Measurements from ENCODE around the gene C14orf119. TPM values are rescaled to one million over a fixed set of nuclear protein-coding genes. Genes with fewer than 3 reads are reported as not detected.

Gene C14orf119
- total RNA-seq, 6 experiments from 2014 or later: 10.7 to 22.6 (median 14.1) TPM

DNA sequence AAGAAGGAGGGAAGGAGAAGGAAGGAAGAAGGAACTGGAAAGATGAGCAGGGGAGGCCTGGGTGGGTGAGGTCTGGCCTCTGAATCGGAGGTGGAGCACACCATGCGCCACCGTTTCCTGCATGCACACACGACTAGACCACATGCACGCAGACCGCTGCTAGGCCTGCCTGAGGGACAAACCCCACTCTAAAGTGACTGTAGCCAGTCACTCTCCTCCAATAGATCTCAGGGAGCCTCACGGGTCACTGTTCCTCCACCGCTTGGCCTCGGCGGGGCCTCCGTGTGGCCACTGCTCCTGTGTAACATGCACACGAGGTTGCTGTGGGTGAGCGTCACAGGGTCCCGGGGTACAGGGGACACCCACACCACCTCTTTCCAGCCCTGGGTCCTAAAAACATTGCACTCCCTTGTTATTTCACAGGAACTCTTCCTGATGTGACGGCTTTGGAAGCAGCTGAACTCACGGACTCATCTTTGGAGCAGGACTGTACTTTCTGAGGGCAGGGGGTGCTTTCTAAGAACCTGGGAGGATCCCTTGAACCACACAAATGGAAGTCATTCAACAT lies 41.3 kb downstream of the C14orf119 start:
- no peaks in the 10 kb centered on the region for H3K27me3 ChIP-seq
- H3K27ac ChIP-seq: no peak overlapping the region
- no peaks in the 10 kb centered on the region for H3K4me1 ChIP-seq
- no peaks in the 10 kb centered on the region for H3K36me3 ChIP-seq
- no peak overlapping the region for H3K4me3 ChIP-seq
- TF ChIP-seq, protein P1, sequence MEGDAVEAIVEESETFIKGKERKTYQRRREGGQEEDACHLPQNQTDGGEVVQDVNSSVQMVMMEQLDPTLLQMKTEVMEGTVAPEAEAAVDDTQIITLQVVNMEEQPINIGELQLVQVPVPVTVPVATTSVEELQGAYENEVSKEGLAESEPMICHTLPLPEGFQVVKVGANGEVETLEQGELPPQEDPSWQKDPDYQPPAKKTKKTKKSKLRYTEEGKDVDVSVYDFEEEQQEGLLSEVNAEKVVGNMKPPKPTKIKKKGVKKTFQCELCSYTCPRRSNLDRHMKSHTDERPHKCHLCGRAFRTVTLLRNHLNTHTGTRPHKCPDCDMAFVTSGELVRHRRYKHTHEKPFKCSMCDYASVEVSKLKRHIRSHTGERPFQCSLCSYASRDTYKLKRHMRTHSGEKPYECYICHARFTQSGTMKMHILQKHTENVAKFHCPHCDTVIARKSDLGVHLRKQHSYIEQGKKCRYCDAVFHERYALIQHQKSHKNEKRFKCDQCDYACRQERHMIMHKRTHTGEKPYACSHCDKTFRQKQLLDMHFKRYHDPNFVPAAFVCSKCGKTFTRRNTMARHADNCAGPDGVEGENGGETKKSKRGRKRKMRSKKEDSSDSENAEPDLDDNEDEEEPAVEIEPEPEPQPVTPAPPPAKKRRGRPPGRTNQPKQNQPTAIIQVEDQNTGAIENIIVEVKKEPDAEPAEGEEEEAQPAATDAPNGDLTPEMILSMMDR (IDR thresholded peaks at IDR 0.05): no peak
- TF ChIP-seq POLR2A (IDR thresholded peaks at IDR 0.05): no peak
- ATAC-seq (peak in 1 of 4 donors; percentile 31), DNase-seq (no peak)
- H3K9me3 ChIP-seq: no peaks in the 10 kb centered on the region
- 64% methylated on average over 7 of the region's 16 CpGs for WGBS (ENCODE audit: insufficient coverage, low coverage, low lambda C conversion rate, missing lambda C conversion rate)
- intact Hi-C loops (cut with DNase I): no loop called here

DNA sequence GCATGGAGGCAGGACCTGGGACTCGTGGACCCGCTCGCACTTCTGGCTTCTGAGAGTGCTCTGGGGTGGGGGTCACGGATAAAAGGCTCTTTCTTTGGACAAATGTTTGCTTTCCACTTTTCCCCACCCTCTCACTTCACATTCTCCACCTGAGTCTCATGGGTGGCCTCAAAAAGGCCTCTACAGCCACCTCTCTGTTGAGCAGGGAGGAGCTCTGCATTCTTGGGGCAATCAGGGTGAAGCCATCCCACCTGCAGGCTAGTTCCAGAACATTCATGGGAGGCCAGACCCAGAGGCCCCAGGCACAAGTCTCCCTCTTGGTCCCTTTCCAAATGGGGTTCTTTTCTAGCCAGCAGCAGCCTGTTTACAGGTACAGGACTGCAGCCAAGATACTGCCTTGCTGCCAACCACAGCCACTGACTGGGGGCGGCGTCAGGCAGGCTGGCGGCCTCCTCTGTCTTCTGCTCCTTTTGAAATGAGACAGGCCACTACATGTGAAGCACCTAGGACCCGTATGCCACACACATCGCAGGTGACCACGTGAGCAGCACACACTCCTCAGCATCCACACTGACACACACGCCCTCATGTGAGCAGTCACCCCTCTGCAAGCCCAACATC lies 42.0 kb downstream of the C14orf119 start:
- no peaks in the 10 kb centered on the region for H3K9me3 ChIP-seq
- TF ChIP-seq, protein P1 (IDR thresholded peaks at IDR 0.05): no peak
- no peak for TF ChIP-seq POLR2A (IDR thresholded peaks at IDR 0.05)
- DNase-seq: no peak
- WGBS (ENCODE audit: insufficient coverage, low coverage, low lambda C conversion rate, missing lambda C conversion rate): no CpG with 5 or more reads among the region's 11 CpGs
- H3K27ac ChIP-seq: no peak overlapping the region
- no peak for ATAC-seq
- H3K4me1 ChIP-seq: no peaks in the 10 kb centered on the region
- intact Hi-C loops (cut with DNase I): no loop called here
- H3K4me3 ChIP-seq: no peak overlapping the region
- H3K27me3 ChIP-seq: no peaks in the 10 kb centered on the region
- H3K36me3 ChIP-seq: no peaks in the 10 kb centered on the region

DNA sequence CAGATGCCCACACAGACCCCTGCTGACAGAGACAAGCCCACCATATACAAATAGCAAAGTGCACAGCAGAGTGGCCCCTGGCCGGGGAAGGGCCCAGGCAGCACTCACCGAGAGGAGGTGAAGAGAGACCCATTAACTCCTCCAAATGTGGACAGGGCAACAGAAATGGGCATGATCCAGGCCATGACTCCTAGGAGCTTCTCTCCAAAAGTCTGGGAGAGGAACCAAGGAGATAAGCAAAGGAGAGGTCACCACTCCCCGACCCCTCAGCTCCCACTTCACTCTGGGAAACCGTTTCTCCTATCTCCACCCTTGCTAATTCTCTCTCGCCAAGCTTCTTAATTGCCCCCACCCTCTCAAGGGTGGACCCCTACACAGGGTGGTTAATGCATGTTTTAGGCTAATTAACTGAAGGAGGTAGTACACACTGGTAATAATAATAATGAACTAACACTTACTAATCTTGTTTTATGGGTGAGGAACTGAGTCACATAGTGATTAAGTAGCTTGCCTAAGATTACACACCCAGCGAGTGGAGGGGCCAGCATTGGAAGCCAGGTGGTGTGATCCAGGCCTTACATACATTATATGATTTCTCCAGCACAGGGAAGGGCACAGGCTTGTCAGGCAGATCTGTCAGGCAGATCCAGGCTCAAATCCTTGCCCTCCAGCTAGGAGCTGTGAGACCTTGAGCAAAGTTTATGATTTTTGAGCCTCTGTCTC lies 42.7 kb downstream of the C14orf119 start:
- Histone ChIP-seq H3K4me3 (no peak overlapping the region), H3K9me3 (no peaks in the 10 kb centered on the region), H3K4me1 (no peaks in the 10 kb centered on the region), H3K27ac (no peak overlapping the region), H3K36me3 (no peaks in the 10 kb centered on the region), H3K27me3 (no peaks in the 10 kb centered on the region)
- TF ChIP-seq, protein P1 (IDR thresholded peaks at IDR 0.05): no peak
- no peak for DNase-seq
- whole genome bisulfite sequencing (ENCODE audit: insufficient coverage, low coverage, low lambda C conversion rate, missing lambda C conversion rate): 69% methylated on average over 4 of the region's 6 CpGs
- no peak for ATAC-seq
- intact Hi-C loops (cut with DNase I): no loop called here

DNA sequence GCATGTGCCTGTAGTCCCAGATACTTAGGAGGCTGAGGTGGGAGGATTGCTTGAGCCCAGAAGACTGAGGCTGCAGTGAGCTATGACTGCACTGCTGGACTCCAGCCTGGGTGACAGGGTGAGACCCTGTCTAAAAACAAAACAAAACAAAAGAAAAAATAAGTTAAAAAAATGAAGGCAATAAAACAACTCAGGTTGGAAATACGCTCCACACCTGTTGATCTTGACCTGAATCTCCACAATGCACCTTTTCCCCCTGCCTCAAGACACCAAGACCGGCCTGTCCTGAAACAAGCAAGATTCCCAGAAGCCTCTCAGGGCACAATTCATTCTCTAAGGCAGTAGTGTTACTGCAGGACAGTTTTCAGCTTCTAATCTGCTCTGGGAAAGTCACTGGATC lies 44.6 kb downstream of the C14orf119 start:
- H3K27me3 ChIP-seq: no peaks in the 10 kb centered on the region
- H3K27ac ChIP-seq: no peak overlapping the region
- whole genome bisulfite sequencing (ENCODE audit: insufficient coverage, low coverage, low lambda C conversion rate, missing lambda C conversion rate): 82% methylated on average over 2 of the region's 2 CpGs
- no peak overlapping the region for H3K4me3 ChIP-seq
- ATAC-seq (no peak), DNase-seq (no peak)
- no peaks in the 10 kb centered on the region for H3K4me1 ChIP-seq
- intact Hi-C loops (cut with DNase I): no loop called here
- H3K36me3 ChIP-seq: no peaks in the 10 kb centered on the region
- TF ChIP-seq POLR2A (IDR thresholded peaks at IDR 0.05): no peak
- TF ChIP-seq, protein P1 (IDR thresholded peaks at IDR 0.05): no peak
- no peaks in the 10 kb centered on the region for H3K9me3 ChIP-seq
